GM19463 (cell line): ENCODE measurements around the gene WHRN.

Source experiments
- ATAC-seq: cut with Tn5 transposase; IDR thresholded peaks from one replicate; pipeline ENCODE4 v1.9.1; 2021; ENCODE audit warnings: mild to moderate bottlenecking, moderate library complexity; ENCODE audit not compliant: unreplicated experiment

WHRN gene

DNA sequence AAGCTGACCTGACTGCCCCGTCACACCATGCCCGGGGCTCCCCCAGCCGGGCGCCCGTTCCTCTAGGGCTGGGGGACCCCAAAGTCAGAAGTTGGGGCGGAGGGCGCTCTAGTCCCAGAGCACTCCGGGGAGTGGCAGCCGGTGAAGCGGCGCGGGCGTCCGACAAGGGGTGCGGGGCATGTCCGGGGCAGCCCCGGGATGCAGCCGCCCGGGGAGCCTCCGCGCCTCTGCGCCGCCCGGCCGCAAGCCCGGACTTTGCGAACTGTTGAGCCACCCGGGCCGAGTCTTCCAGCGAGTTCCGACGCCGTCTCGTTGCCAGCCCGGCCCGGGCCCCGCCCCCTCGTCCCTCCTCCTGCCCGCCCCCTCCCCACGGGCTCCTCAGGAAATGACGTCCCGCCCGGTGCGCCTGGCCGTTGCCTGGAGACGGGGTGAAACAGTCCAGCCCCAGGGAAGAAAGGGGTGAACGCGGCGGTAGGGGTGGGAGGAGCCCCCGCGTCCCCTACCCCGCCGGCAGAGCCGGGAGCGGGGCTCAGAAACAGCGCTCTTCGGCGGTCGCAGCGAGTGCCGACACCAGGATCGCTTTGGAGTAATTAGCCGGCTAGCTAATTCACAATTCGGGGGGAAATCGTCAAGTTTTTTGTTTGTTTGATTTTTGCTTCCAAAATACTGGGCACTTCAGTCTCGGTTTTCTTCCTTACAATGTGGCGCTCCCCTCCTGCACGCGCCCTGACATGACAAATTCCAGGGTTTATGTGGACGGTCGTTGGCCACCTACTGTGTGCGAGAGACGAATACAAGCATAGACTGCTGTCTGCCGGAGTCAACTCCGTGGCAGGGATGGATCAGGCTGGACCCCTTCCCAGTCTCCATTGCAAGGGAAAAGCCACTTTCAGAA is at the start of gene WHRN:
TSS of gene WHRN (minus strand) at position 287 of the 895 bp plus-strand sequence. CDS start 672 bp downstream, outside the sequence.
- peak; percentile 89 for ATAC-seq

DNA sequence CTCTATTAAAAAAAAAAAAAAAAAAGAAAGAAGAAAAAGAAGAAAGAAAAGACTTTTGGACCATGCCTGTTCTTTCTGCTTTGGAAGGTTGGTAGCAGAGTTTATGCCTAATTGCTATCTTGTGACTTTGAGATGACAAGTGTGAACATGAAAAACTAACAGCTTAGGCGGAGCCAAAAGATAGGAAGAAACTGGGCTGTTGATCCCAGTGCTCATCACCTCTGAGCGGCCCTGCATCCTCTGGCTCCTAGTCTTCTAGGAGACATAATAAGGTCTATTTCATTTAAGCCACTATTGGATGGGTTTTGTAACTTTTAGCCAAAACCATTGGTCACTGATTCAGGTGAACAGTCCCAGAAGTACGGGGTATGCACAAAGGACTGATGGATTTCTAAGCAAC is 47.9 kb upstream of the WHRN start:
- no peak for ATAC-seq

GRCh38 chr9:114552706-114553105 is 47.4 kb upstream of the WHRN start:
- ATAC-seq = no peak

DNA sequence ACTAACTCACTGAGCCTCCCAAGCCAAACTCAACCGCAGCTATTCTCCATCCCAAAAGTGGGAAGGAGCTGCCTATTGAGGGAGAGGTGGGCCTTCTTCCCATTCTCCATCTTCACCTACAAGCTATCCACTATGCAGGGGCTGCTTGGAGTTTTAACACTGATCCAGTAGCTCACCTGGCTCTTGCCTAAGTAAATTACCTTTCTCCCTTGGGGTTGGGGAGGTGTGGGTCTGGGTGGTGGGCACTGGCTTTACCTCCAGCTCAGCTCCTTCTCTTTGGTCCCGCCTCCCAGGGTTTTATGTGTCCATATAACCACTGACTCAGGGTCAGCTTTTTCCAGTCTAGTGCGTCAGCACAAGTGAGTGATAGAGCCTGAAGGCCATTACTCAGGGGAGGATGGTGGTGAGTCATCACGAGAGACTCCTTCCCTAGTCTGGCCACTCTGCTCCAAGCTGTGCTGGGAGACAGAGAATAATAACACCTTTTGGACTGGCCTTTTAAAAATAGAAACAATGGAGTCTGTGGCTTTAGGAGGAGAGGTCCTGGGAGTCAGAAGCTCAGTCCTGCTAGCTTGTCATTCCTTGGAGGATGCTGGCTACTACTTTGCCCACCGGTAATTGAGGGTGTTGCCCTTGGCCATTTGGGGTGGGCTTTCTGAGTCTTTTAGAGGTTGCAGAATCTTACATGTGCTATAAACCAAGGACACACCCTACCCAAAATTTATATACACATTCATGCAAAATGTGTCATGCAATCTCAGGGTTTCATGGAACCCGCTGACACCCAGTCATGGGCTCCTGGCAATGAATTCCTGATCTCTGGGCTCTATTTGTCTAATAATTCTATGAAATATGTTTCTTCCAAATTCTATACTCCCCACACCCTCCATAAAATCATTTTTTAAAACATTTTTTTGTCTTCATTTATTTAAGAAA is 46.7 kb upstream of the WHRN start:
- no peak for ATAC-seq

- ATAC-seq = no peak
These were observed 44.5 kb upstream of the WHRN start for GRCh38 chr9:114549697-114550330.

DNA sequence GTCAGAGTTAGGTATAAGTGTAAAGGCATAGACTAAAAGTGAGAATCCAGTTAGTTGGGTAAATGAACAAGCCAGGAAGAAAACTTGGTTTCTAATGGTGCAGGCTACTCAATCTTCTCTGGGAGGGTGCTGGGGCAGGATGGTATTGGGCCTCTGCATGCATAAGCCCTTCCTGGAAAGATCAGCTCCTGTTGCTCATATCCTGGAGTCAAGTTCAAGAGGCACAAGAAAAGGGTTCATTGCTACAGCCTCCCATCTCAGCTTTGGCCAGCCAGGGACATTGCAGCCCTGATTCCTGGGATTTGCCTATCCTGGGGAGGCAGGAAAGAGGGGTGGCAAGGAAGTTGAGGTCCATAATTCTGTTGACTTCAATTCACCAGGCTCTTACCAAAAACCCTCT is 41.6 kb upstream of the WHRN start:
- no peak for ATAC-seq

GRCh38 chr9:114545055-114545454 is 39.8 kb upstream of the WHRN start:
- no peak for ATAC-seq

DNA sequence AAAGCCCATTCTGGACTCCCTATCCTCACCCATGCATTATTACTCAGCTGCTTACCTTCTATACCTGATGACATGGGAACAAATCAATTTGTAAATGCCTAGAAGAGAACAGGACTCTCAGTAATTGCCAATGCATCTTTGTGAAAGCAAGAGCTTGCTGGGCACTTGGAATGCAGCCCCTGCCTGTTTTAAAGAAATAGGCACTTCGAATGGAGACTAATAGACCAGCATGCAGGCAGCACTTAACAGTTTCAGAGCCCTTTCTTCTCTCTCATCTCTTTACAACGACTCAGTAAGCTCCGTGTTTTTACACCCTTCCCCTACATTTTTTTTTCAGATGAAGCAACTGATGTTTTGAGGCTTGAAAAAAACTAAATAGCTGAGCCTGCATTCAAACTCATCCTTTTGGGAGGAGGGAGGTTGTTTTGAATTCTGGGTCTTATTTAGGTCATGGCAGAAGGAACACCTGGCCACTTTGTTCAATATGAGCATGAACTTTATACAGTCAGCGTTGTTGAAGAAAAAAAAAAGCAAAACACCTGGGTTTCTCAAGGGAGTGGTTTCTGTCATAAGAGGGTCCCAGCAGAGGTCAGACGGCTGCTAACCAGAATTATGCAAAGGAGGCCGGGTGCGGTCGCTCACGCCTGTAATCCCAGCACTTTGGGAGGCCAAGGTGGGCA is 34.6 kb upstream of the WHRN start:
- ATAC-seq = no peak

- ATAC-seq = no peak
These were observed 33.0 kb upstream of the WHRN start for GRCh38 chr9:114538241-114538640.

DNA sequence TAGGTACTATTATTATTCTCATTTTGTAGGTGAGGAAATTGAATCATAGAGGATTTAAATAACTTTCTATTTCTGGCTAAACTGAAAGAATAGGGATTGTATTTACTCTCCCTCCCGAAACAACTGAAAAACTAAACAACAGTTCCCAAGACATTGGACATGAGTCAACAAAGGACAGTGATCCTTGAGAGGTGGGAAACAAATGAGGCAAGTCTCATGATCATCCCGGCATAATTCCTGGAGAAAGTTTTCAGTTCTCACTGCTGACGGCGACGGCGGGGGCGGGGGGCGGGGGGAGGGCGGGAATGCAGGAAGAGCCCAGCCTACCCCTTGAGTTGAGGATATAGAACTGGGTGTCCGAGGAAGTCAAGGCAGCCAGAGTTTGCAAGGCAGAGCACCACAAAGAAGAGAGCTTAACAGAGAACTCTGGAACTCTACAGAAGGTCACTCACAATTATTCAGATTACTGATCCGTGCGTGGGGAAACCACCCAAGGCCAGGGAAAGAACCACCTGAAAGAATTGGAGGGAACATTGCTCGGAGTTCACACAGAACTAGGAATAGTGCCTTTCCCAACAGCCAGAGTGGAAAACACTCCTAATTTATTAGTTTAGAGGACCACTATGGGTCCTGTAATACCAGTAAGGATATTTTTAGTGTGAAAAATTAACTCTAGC is 27.4 kb upstream of the WHRN start:
- ATAC-seq = no peak

DNA sequence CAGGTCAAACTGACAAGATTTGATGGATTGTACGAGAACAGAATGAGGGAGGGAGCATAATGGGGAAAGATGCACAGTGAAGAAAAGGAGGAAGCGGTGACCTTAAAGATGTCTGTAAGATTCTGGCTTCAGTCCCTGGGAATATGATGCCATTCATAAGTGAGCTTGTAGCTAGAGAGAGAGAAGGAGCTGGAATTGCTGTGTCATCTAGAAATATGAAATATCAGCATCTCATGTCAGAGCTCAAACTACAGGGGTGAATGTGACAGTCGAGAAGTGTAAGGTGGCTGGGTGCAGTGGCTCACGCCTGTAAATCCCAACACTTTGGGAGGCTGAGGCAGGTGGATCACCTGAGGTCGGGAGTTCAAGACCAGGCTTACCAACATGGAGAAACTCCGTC is 24.0 kb upstream of the WHRN start:
- no peak for ATAC-seq

- ATAC-seq = no peak
These were observed 21.5 kb upstream of the WHRN start for GRCh38 chr9:114526807-114527206.

GRCh38 chr9:114525513-114525912 is 20.2 kb upstream of the WHRN start:
- no peak for ATAC-seq

DNA sequence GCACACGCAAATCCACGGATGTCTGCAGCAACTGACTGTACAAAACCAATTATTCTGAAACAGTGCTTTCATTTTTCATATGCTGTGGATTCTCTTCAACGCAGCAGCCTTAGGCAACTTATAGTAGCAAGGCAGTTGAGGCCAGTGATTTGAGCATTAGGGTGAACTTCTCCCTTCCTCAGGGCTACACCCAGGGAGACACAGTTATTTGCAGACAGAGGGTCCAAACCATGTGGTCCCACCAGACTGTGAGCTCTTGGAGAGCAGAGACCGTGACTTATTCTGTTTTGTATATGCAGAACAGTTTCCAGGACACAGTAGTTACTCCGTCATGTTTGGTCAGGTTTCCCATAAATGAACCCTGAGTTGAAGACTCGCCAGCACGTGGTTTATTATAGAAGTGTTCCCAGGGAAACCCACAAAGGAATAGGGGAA is 19.0 kb upstream of the WHRN start:
- no peak for ATAC-seq

DNA sequence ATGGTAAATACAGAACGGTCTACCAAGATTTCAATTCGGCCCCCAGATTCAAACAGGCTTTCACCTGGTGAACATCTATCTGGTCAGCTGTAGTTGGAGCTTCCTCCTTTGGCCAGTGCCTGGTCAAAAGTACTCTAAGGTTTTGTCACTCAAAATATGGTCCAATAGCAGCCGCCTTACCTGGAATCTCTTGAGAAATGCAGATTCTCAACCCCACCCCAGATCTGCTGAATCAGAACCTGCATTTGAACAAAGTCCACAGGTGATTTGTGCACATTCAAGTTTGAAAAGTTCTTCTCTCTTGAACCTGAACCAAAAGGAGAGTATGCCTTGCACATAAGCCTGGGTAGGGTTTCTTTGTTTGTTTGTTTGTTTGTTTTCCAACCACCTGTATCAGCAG is 17.6 kb upstream of the WHRN start:
- ATAC-seq = no peak

- ATAC-seq = no peak
These were observed 17.0 kb upstream of the WHRN start for GRCh38 chr9:114522286-114522685.

- ATAC-seq = no peak
These were observed 16.6 kb upstream of the WHRN start for GRCh38 chr9:114521846-114522245.

DNA sequence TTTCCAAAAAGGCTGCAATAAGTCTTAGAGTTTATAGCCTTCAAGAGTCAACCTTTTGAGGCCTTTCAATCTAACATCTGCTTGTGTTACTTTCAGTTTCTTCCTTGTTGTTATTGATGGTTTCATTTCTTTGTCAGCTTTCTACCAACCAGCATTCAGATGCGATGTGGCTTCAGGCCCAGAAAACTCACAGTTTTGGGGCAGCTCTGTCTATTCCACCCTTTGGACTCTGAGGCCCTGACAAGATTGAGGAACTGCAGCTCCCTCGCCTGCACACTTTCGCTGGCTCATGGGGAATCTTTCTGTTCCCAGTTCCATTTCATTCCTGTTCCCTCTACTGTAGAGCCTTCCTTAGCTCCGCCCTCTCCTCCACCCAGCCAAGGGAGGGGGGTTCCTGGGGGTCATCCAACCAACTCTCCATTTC is 13.3 kb upstream of the WHRN start:
- ATAC-seq = peak; percentile 62

DNA sequence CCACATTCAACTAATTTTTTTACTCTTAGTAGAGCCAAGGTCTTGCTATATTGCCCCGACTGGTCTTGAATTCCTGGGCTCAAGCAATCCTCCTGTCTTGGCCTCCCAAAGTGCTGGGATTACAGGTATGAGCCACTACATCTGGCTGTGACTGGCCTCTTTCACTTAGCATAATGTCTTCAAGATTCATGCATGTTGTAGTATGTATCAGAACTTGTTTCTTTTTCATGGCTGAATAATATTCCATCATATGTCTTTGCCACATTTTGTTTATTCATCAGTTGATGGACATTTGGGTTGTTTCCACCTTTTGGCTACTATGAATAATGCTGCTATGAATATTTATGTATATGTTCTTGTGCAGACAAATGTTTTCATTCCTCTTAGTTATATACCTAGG is 12.8 kb upstream of the WHRN start:
- ATAC-seq = no peak

DNA sequence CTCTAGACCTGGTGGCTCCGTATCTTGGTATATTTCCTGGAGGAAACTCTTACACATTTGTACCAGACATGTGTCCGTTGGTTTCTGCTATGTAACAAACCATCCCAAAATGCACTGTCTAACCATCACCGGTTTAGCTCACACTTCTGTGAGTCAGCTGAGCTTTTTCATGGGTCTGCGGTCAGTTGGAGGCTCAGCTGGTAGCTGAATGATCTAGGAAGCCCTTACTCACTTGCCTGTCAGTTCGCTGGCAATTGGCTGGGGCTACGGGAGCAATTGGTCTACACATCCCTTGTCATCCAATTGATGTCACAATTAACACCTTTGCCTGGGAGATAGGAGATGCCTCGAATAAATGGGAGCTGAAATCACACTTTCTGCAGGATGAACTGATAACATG is 11.6 kb upstream of the WHRN start:
- ATAC-seq = no peak
